Measurements from ENCODE around the gene TRIP4. TPM values are rescaled to one million over a fixed set of nuclear protein-coding genes. Genes with fewer than 3 reads are reported as not detected.

The TRIP4 gene
- total and polyA plus RNA-seq, 2 of the 8 experiments (the other 6 are each of a cell fraction or from before 2014, with no cell fraction given) = 6.2 to 18.9 TPM

DNA sequence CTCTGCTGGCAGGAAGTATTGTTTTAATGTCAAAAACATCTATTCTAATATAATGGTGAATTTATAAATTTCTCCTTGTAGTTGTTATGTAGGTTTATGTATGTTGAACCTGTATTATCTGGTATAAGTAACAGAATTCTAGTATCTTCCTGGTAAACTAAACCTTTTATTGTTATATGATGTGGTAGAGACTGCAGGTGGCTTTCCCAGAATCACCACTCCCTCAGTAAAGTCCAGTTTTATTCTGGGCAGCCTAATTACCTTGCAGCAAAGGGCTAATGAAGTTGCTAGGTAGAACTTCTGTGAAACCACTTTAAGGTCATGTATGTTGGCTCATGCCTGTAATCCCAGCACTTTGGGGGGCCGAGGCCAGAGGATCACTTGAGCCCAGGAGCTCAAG is 47.3 kb upstream of the TRIP4 start (continued):
- TF ChIP-seq TCF12 (IDR thresholded peaks at IDR 0.05; ENCODE audit: low read depth, low read length) (no peak), TEAD4 (IDR thresholded peaks at IDR 0.05; ENCODE audit: low read depth, low read length) (no peak), PHF8 (conservative IDR thresholded peaks at IDR 0.05; ENCODE audit: low read depth, low read length) (no peak)
- TF ChIP-seq, protein P1, sequence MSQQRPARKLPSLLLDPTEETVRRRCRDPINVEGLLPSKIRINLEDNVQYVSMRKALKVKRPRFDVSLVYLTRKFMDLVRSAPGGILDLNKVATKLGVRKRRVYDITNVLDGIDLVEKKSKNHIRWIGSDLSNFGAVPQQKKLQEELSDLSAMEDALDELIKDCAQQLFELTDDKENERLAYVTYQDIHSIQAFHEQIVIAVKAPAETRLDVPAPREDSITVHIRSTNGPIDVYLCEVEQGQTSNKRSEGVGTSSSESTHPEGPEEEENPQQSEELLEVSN (IDR thresholded peaks at IDR 0.05) = no peak
